ENCODE results near the gene S1PR2.
"Not testable (repeated sequence)": the region's sequence is repeated elsewhere in the genome, so short reads cannot be mapped to it uniquely, and the experiment has no call there.

Gene S1PR2

GRCh38 chr19:10184636-10185035 is 46.5 kb downstream of the S1PR2 start:
- DNase-seq, result no peak

GRCh38 chr19:10183926-10184325 is 47.2 kb downstream of the S1PR2 start:
- DNase-seq, result no peak

- DNase-seq, result no peak
Measured at GRCh38 chr19:10182847-10183246, 48.3 kb downstream of the S1PR2 start.

GRCh38 chr19:10182076-10182475 is 49.1 kb downstream of the S1PR2 start:
- DNase-seq, result no peak

- DNase-seq, result no peak
Measured at GRCh38 chr19:10180459-10180858, 50.7 kb downstream of the S1PR2 start.

- not testable (repeated sequence) for DNase-seq
Measured at GRCh38 chr19:10180024-10180423, 51.1 kb downstream of the S1PR2 start.

- no peak for DNase-seq
Measured at GRCh38 chr19:10173527-10173926, 57.6 kb downstream of the S1PR2 start.
